Left renal pelvis (tissue), 4 donors: ENCODE results near the gene LRRC59. TPM values are rescaled to one million over a fixed set of nuclear protein-coding genes. Genes with fewer than 3 reads are reported as not detected.
"Not testable (repeated sequence)": the region's sequence is repeated elsewhere in the genome, so short reads cannot be mapped to it uniquely, and the experiment has no call there.

Source experiments
- DNase-seq, 4 donors: peaks; one replicate each; pipeline ENCODE4 v3.0.0-alpha.2; 2013; ENCODE audit warnings: low read depth in 4 of 4, low spot score in 3 of 4
- polyA plus RNA-seq, 4 donors: library from polyadenylated mRNA; unstranded; fragments of 120-200 nt; gene quantifications; one replicate each; pipeline ENCODE4 v1.2.1, GENCODE V29; 2013; ENCODE audit not compliant: insufficient read length in 4 of 4

The LRRC59 gene
- polyA plus RNA-seq, 4 donors = 56.8 to 66.3 (median 64.4) TPM

- no peak for DNase-seq
Measured at GRCh38 chr17:50424996-50425681, 27.8 kb upstream of the LRRC59 start.

GRCh38 chr17:50424246-50424995 is 27.1 kb upstream of the LRRC59 start:
- no peak for DNase-seq

- DNase-seq = no peak
Measured at GRCh38 chr17:50423553-50424159, 26.3 kb upstream of the LRRC59 start.

GRCh38 chr17:50422738-50423137 is 25.4 kb upstream of the LRRC59 start:
- no peak for DNase-seq

- DNase-seq = no peak
Measured at GRCh38 chr17:50421308-50422051, 24.2 kb upstream of the LRRC59 start.

GRCh38 chr17:50420419-50421112 is 23.2 kb upstream of the LRRC59 start:
- no peak for DNase-seq

GRCh38 chr17:50419577-50419976 is 22.3 kb upstream of the LRRC59 start:
- DNase-seq = not testable (repeated sequence)

- DNase-seq = no peak
Measured at GRCh38 chr17:50414808-50415207, 17.5 kb upstream of the LRRC59 start.

GRCh38 chr17:50412188-50412732 is 14.9 kb upstream of the LRRC59 start:
- DNase-seq = no peak

GRCh38 chr17:50407921-50408320 is 10.6 kb upstream of the LRRC59 start:
- no peak for DNase-seq

- no peak for DNase-seq
Measured at GRCh38 chr17:50406578-50406977, 9.3 kb upstream of the LRRC59 start.

- not testable (repeated sequence) for DNase-seq
Measured at GRCh38 chr17:50405351-50405750, 8.0 kb upstream of the LRRC59 start.

- DNase-seq = not testable (repeated sequence)
Measured at GRCh38 chr17:50399591-50399990, 2.3 kb upstream of the LRRC59 start.

GRCh38 chr17:50398672-50399071 is 1.3 kb upstream of the LRRC59 start:
- not testable (repeated sequence) for DNase-seq

GRCh38 chr17:50397919-50398285 is 579 bp upstream of the LRRC59 start:
- no peak for DNase-seq

GRCh38 chr17:50396261-50397110 is 837 bp downstream of the LRRC59 start:
- DNase-seq = no peak

GRCh38 chr17:50394711-50395110 is 2.6 kb downstream of the LRRC59 start:
- DNase-seq = no peak

- no peak for DNase-seq
Measured at GRCh38 chr17:50393700-50394099, 3.6 kb downstream of the LRRC59 start.

GRCh38 chr17:50392621-50393020 is 4.7 kb downstream of the LRRC59 start:
- DNase-seq = no peak
